ENCODE measurements around the gene TMEM163.
"Not testable (repeated sequence)": the region's sequence is repeated elsewhere in the genome, so short reads cannot be mapped to it uniquely, and the experiment has no call there.

TMEM163 gene

DNA sequence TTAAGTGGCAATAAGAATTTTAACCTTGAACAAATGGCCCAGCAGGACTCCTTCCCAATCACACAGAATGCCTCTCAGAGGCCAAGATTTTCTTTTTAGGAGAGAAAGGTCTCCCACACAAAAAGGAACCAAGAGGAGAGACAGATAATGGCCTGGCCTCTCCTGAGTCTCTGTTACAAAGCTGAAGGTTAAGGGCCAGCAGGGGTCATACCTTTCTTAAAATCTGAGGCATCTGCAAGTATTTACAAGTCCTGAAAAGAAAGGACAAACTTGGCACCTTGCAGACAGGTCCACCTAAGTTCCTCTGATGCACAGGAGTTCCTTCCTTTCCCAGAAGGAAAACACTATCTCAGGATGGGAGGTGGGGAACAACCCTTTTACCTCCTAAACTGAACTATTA lies 142.3 kb downstream of the TMEM163 start:
- DNase-seq (ENCODE audit: low read depth), result no peak

DNA sequence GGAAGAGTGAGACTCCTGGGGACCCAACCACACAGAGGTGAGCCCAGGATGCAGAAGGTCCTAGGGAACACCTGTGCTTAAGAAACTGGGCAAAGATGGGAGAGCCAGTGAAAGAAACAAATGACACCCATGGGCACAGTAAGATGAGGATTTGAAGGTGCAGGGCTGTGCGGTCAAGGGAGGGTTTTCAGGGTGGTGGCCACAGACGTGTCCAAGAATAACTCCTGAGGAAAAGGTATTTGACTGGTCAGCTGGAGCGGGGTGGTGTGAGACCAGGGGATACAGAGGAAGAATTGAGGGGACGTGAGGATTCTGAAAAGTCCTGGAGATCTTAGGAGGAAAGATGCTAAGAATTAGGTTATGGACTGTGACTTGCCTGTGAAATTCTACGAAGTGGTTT lies 142.9 kb downstream of the TMEM163 start:
- DNase-seq (ENCODE audit: low read depth), result no peak

DNA sequence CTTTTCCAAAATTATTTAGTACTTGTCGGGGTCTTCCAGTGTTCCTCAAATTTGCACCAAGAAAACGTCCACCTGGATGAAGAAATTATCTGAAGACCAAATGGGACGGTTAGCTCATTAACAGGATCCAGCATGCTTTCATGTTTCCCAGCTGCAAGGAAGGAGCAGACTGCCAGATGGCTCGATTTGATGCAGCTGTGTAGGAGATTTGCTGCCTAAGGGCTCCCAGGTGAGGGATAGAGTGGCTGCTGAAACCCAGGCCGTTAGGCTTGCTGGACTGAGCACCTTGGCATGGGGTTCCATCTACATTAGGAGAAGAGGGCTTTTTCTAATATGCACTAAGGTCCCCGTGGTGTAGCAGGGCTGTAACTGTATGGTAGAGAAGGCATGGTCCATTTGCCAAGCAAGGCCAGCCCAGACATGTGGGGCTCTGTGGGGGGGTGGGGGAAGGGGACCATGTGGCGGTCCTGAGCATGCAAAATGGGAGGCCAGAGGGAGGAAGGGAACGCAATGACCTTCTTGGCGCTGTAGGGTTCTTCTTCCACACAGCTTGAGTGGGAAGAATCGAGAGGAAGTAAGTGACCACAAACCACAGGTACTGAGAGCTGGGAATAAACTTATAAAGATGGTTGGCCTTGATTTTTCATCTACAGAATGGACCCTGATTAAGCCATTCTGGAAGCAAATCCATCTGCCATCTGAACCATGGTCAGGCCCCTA lies 144.0 kb downstream of the TMEM163 start:
- no peak for DNase-seq (ENCODE audit: low read depth)

DNA sequence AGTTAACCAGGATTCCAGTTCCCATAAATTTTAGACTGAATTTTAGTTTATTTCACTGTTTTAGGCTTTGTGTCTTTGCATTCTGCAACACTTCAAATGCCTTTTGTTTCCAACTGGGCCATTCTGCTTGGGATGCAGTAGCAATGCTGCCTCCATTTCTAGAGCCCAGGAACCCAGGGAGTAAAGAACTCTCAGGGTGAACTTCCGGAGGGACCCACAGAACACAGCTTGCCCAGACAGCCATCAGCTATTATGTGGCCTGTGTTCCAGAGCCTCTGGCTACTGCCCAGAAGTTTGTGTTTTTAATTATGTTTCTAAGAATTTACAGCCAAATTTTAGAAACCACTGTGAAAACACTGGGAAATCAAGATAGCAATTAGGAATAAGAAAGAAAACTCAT lies 145.1 kb downstream of the TMEM163 start:
- DNase-seq (ENCODE audit: low read depth), result no peak

DNA sequence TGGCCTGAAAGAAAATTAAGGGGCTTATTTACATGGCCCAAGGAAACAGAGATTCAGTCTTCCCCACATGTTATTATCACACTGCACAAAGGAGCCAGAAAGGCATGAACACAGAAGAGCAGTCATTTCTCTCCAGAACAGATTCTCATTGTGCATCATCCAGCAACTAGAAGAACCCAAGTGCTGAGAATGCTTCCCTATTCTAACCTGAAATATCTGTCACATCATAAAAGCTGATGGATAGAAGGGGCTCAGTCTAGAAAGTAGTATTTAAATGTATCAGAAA lies 145.8 kb downstream of the TMEM163 start:
- DNase-seq (ENCODE audit: low read depth), result no peak

DNA sequence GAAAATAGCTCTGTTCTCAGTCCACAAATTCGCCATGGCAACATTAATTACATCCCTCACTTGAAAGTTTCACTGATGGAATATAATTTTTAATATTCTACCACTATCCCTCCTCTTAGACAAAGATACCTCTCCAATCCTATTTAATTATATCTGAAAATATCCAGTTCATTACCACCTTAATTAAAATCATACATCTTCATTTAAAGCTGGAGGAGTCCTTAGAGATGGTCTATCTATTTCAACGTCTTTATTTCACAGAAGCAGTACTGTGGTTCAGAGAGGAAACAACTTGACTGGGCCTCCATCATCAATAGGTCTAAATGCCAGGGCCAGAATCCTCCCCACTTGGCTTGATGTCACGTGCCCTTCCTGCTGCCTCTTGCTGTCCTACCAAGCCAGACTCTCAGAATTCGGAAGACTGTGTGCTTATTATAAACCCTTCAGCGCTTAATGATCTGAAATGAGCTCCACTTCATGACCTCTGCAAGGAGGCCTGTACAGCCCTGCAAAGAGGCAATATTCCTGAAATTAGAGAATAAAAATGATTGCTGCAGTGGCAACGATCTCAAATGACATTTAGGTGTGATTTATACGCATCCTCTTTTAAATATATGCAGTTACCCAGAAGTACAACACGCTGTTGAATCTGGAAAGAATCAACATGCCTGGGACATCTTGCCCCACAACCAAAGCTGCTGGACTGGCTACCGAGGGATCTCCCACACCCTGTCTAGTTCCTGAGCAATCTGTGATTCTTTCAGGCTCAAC lies 146.3 kb downstream of the TMEM163 start:
- no peak for DNase-seq (ENCODE audit: low read depth)

DNA sequence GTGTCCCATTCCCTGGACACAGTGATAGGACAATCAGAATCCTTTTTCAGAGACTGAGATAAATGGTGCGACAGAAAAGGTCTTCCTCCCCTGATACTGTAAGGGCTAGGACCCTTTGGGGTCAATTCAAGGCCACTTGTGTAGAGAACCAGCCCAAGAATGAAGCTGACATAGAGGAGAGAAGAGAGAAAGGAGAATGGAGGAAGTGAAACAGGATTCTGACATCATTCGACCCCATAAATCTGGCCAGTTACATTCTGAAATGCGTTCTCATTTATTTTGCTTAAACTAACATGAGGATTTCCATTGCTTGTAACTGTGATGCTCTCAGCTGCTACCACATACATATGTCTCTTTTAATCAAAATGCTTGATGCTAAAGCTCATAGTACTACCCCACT lies 148.1 kb downstream of the TMEM163 start:
- no peak for DNase-seq (ENCODE audit: low read depth)

DNA sequence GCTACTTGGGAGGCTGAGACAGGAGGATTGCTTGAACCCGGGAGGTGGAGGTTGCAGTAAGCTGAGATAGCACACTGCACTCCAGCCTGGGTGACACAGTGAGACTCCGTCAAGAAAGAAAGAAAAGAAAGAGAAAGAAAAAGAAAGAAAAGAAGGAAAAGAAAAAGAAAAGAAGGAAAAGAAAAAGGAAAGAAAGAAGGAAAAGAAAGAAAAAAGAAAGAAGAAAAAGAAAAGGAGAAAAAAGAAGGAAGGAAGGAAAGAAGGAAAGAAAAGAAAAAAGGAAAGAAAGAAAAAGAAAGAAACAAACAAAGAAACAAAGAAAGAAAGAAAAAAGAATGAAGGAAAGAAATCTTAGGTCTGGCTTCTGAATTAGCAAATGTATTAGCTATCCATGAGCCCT lies 150.4 kb downstream of the TMEM163 start:
- no peak for DNase-seq (ENCODE audit: low read depth)

DNA sequence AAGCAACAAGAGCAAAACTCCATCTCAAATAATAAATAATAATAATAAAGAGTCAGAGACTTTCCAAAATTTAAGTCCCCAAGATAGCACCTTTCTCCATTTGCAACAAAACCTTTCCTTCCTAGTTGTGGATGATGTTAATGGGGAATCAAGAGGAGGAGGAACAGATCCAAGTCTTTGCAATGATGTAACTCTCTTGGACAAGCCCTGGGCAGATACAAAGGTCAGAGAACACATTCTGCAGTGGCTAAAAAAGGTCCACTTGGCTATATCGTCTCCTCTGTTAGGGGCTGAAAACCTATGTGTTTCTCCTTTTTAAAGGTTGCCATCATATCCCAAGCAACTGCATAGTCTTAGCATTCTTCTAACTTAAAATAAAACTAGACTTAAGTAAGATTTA lies 151.1 kb downstream of the TMEM163 start:
- no peak for DNase-seq (ENCODE audit: low read depth)

DNA sequence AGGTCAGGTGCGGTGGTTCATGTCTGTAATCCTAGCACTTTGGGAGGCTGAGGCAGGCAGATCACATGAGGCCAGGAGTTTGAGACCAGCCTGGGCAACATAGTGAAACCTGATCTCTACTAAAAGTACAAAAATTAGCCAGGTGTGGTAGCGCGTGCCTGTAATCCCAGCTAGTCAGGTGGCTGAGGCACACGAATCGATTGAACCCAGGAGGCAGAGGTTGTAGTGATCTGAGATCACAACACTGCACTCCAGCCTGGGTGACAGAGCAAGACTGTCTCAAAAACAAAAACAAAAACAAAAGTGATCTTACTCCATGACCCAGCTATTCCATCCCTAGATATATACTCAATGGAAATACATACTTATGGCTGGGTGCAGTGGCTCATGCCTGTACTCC lies 153.8 kb downstream of the TMEM163 start:
- not testable (repeated sequence) for DNase-seq (ENCODE audit: low read depth)

DNA sequence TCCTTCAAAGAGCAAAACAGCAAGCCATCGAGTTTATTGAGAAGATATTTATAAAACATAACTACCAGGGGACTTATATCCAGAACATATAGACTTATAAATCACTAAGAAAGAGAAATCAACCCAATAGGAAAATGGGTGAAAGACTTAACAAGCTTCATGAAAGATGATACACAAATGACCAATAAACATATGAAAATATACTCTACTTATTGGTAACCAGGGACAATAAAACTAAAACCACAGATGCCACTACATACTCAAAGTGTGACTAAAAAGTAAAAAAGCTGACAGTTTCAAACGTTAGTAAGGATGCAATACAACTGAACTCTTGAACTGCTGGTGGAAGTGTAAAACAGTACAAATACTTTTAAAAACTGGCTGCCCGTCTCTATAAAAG lies 154.3 kb downstream of the TMEM163 start:
- no peak for DNase-seq (ENCODE audit: low read depth)

DNA sequence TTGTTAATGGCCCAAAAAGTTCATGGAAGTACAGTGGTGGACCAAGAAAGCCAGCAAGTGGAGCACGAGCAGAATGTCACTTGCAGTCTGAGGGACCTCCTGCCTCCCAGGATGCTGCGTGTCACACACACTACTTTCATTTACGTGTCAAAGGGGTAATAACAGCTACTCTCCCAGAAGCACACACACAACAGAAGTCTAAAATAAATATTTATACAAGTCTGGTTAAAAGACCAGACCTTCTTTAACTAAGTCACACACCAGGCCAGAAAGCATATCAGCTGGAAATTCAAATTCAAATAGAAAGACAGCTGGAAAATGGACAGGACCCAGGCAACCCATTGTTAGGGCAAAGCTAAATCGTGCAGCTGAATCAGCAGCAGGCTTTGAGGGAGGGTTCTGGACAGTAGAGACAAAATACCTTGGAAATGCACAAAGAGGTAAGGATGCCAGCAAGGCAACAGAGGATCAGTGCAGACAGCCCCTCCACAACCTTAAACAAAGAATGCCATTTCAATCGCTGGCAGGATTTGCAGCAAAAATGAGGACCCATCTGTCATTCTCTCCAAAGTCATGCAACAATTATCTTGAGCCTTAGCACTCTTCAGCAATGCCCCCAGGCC lies 160.5 kb downstream of the TMEM163 start:
- DNase-seq (ENCODE audit: low read depth), result no peak

DNA sequence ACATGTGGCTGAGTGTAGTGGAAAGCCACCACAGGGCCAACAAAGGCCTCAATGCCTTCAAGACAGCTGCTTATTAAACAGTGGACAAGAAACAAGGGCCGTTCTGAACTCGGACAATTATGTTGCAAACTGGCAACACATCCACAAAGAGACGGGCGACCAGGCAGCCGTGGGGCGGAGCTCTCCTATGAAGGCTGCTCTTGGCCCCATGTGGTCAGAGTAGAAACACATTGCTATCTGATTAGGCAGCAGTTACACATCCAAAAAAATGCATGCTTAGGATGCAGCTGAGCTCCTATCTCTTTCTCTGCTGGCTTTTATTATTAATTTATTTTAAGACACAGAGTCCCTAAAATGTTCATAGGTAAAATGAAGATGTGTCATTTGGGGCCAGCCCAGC lies 163.4 kb downstream of the TMEM163 start:
- no peak for DNase-seq (ENCODE audit: low read depth)

DNA sequence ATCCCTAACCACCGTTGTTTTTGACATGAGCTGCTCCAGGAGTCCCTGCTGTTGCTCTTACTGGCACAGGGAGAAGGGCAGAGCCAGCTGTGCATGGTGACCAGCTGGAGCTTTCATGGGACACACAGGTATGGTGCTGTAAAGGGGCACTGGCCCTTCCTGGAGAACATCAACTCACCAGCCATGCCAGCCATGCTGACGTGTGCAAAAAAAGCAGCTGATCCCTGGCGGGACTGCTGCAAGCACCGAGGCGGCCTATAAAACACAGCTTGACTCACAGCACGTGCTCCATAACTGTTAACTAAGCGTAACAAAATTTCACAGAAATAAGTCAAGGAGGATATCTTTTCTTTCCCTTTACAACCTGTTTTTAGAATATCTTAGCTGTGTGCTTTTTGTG lies 165.1 kb downstream of the TMEM163 start:
- DNase-seq (ENCODE audit: low read depth), result no peak

DNA sequence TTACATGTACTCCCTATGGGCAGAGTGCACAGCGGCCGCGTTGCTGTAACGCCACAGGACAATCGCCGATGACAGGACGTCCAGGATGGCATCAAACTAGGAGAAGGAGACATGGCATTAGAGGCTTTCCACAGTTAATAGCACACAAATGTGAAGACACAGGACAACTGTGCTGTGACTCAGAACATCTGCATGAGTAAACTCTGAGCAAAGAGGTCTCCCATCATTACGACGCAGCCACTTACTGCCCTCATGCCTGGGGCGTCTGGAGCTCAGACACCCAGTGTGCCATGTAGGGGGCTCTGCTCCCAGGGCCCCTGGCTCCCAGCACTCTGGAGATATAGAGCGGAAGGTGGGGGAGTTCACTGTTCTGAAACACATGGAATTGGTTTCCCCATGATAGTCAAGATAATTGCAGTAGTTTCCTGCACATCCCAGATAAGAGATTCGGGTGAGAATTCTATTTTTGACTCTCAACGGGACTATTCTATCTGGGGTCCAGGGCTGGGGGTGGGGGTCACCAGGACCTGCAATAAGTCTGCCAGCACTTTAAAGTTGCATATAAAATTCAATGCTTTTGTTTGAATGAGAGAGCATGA lies 168.1 kb downstream of the TMEM163 start:
- no peak for DNase-seq (ENCODE audit: low read depth)

DNA sequence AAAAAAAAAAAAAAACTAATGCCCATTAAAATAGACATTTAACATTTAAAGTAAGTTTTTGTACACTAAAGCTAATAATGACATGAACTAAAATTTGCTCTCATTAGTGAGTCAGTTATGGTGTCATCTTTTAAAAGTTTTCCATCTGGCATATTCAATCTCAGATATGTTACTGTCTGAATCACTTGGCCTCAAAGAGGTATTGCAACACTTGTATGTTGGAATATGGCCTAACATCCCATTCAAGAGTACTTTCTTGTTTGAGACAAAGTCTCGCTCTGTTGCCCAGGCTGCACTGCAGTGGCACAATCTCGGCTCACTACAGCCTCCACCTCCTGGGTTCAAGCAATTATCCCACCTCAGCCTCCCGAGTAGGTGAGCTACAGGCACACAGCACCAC lies 169.7 kb downstream of the TMEM163 start:
- DNase-seq (ENCODE audit: low read depth), result no peak

DNA sequence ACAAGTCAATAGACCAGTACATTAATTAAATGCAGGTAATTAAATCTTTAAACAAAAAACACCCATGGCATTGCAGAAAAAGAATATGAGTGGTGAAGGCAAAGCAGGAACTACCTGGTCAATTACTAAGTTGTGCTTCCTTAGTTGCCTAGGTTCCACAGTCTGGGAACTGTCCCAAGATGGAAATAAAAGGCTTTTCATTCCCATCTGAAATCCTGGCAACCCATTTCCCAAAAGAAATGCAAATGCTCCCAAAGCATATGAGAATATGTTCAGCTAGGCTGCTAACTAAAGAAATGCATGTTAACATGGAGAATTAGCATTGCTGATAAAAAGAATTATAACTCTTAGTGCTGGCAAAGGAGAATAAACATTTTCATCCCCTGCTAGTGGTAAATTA lies 177.8 kb downstream of the TMEM163 start:
- no peak for DNase-seq (ENCODE audit: low read depth)

DNA sequence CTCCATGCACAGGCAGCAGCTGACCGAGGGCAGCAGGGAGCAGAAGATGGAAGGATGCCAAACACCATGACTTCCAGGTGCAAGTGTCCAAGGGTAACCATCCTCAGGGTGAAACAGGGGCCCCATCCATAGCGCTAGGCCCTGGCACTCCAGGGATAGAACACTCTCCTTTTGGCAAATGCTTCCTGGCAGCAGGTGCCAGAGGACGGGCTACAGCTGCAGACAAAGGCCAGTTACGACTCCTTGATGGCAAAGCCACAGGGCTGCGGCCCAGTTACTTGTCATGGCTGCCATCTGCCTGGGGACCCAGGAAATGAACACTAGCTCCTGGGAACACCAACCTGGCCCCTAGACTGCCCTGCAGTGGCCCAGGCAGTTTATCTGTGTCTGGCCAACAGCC lies 178.8 kb downstream of the TMEM163 start:
- DNase-seq (ENCODE audit: low read depth), result no peak

DNA sequence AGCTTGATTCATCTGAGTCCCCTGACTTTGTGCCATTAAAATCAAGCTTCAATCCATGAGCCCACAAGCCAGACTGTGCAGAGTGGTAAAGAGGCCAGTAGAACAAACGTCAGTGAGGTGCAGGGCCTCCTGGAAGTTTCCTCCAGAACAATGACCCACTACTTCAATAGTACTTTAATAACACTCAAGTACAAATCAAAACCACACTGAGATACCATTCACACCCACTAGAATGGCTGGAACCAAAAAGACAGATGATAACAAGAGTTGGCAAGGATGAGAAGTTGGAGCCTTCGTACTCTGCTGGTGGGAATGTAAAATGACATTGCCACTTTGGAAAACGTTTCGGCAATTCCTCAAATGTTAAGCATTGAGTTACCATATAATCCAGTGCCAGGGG lies 181.1 kb downstream of the TMEM163 start:
- no peak for DNase-seq (ENCODE audit: low read depth)

DNA sequence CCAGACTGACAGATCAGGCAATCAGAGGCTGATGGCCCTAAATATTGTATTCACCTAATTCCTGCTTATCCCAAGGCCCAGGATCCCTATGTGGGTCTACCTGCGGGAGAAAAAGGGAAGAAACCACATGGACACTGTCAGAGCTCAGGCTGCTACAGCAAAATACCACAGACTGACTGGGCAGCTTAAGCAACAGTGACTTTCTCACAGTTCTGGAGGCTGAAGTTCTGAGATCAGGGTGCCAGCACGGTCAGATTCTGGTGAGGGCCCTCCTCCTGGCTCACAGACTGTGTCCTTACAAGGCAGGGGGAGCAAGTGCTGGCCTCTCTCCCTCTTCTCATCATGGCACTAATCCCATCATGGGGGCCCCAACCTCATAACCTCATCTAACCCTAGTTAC lies 181.7 kb downstream of the TMEM163 start:
- no peak for DNase-seq (ENCODE audit: low read depth)

DNA sequence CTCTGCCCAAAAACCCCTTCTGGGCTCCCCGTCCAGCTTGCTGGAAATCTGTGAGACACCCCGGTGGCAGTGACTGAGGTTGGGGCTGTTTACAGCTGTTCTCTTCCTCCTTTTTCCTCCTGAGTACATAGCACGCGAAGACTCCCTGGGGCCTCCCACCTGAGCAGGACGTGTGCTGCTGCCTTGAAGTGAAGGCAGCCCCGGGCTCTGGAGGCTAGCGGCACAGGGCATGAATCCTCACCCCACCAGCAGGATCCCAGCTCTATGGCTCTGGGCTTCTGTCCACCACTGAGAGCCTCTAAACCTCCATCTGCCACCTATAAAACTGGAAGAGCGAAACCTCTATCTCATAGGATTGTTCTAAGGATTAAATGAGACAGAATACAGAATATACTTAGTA lies 182.5 kb downstream of the TMEM163 start:
- no peak for DNase-seq (ENCODE audit: low read depth)

DNA sequence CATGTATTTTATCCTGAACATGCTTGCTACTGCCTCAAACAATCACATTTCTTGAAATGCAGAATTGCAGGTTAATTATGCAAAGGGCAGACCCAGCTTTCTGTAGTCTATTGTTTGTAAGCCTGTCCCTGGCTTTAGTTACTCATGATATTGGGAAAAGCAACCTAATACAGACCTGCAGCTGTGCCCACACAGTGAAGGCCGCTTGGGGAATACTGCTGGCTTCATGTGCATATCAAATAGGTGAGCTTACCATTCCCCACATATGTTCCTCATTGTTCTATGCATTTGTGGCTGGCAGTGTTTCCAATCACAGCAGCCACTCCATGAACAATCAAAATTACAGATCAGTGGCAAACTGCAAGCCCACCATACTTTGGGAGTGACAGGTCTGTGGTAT lies 186.3 kb downstream of the TMEM163 start:
- no peak for DNase-seq (ENCODE audit: low read depth)

DNA sequence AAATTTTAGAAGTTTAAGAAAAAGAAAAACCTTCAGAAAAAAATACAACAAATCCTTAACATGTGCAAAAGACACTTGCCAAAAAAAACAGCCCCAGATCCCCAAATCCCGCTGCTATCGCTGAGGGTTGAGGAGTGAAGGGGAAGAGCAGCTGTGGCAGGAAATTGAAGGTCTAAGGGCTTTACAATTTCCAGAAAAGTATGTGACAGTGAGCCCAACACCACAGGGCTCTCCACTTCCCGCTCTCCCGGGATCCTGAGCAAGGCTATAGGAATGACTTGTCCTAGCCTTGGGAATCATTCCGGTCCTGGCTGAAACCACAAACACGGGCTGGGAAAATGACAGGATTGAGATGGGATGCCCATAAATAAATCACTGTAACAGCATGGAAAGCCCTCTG lies 191.4 kb downstream of the TMEM163 start:
- no peak for DNase-seq (ENCODE audit: low read depth)
